MCF 10A (cell line): ENCODE measurements around the gene LY6G6D. TPM values are rescaled to one million over a fixed set of nuclear protein-coding genes. Genes with fewer than 3 reads are reported as not detected.

ENCODE experiments used
- BruUV-seq: library from RNA; stranded (reverse); fragments of 400-500 nt; replicated peaks from 2 replicates; lab custom pipeline; 2021; lab: Mats Ljungman, UMichigan
- CTCF ChIA-PET: fragments of 300-600 bp; sonication (Branson Sonifier 250); formaldehyde crosslinking; extraction: SDS; loops from one replicate; lab custom pipeline; 2021; ENCODE audit warnings: antibody characterized with exemption, inconsistent platforms; lab: Yijun Ruan, JAX
- POLR2A ChIA-PET: fragments of 300-600, 350-650 bp; sonication (Branson Sonifier 250); formaldehyde crosslinking; extraction: SDS; loops from one replicate; lab custom pipeline; 2020; ENCODE audit warnings: antibody characterized with exemption, inconsistent platforms; lab: Yijun Ruan, JAX
- DNase-seq: peaks from one replicate; pipeline ENCODE4 v3.0.0-alpha.2; 2018; ENCODE audit not compliant: unreplicated experiment
- H3K27ac Mint-ChIP-seq: one replicate; pipeline ENCODE4 v1.8.0; 2022; ENCODE audit warnings: mild to moderate bottlenecking, low read depth, mixed read lengths; ENCODE audit not compliant: unreplicated experiment
- H3K27me3 Mint-ChIP-seq: one replicate; pipeline ENCODE4 v1.8.0; 2022; ENCODE audit warnings: mixed read lengths; ENCODE audit not compliant: insufficient read depth, unreplicated experiment
- H3K36me3 Mint-ChIP-seq: one replicate; pipeline ENCODE4 v1.8.0; 2022; ENCODE audit warnings: mild to moderate bottlenecking, moderate library complexity, mixed read lengths; ENCODE audit not compliant: insufficient read depth, unreplicated experiment
- H3K4me1 Mint-ChIP-seq: one replicate; pipeline ENCODE4 v1.8.0; 2022; ENCODE audit warnings: mixed read lengths; ENCODE audit not compliant: insufficient read depth, unreplicated experiment
- H3K4me3 Mint-ChIP-seq: one replicate; pipeline ENCODE4 v1.8.0; 2022; ENCODE audit warnings: mild to moderate bottlenecking, moderate library complexity, mixed read lengths; ENCODE audit not compliant: unreplicated experiment
- H3K9me3 Mint-ChIP-seq: one replicate; pipeline ENCODE4 v1.8.0; 2022; ENCODE audit warnings: mixed read lengths; ENCODE audit not compliant: unreplicated experiment
- CTCF ChIP-seq: fragments of 200-600 bp; IDR thresholded peaks from one replicate; pipeline ENCODE4 v1.8.0; 2022; ENCODE audit warnings: antibody characterized with exemption, mild to moderate bottlenecking; ENCODE audit not compliant: unreplicated experiment
- intact Hi-C: fragments of 100-400 bp; cut with micrococcal nuclease; formaldehyde crosslinking; loops from 2 replicates; pipeline ENCODE4 v1.14.1; 2022
- total RNA-seq: library from RNA; stranded (reverse); gene quantifications from 2 replicates; pipeline ENCODE4 v1.2.3, GENCODE V29; 2022

Gene LY6G6D
- total RNA-seq, 1 experiment from 2014 or later, result not detected

- Mint-ChIP-seq H3K4me1 (peaks cover 6% of the 10 kb centered on the region), H3K36me3 (peaks cover 35% of the 10 kb centered on the region), H3K4me3 (no peak overlapping the region), H3K9me3 (no peaks in the 10 kb centered on the region), H3K27me3 (no peaks in the 10 kb centered on the region), H3K27ac (no peak overlapping the region)
- no TSS peak for BruUV-seq
- ChIA-PET POLR2A (interaction anchor here (0.6 kb wide), 1 partner anchor 1184 kb away, joined by 3 read pairs; no protein-coding TSS in a partner anchor), CTCF (no interaction called here)
- intact Hi-C loops, result no loop called here
- DNase-seq, result no peak
- no peak for TF ChIP-seq CTCF
These were observed 28.7 kb upstream of the LY6G6D start for GRCh38 chr6:31686483-31686882.

- no peak for DNase-seq
- CTCF ChIA-PET, result interaction anchor here (0.6 to 0.7 kb wide), 3 partner anchors 82 to 288 kb away, joined by 3 to 4 read pairs (median 3); no protein-coding TSS in a partner anchor
- Mint-ChIP-seq H3K9me3 (no peaks in the 10 kb centered on the region), H3K4me3 (no peak overlapping the region), H3K4me1 (peaks cover 6% of the 10 kb centered on the region), H3K27ac (no peak overlapping the region), H3K27me3 (no peaks in the 10 kb centered on the region), H3K36me3 (peaks cover 35% of the 10 kb centered on the region)
- intact Hi-C loops, result no loop called here
- POLR2A ChIA-PET, result interaction anchor here (0.7 kb wide), 1 partner anchor 26 kb away, joined by 3 read pairs; no protein-coding TSS in a partner anchor
- BruUV-seq, result no TSS peak
- TF ChIP-seq CTCF, result no peak
These were observed 27.8 kb upstream of the LY6G6D start for GRCh38 chr6:31687321-31687720.

- ChIA-PET POLR2A (interaction anchor here (0.7 kb wide), 1 partner anchor 27 kb away, joined by 3 read pairs; no protein-coding TSS in a partner anchor), CTCF (interaction anchor here (0.6 to 0.7 kb wide), 4 partner anchors 145 to 287 kb away, joined by 3 to 4 read pairs (median 3); no protein-coding TSS in a partner anchor)
- H3K4me3 Mint-ChIP-seq, result no peak overlapping the region
- no peaks in the 10 kb centered on the region for H3K27me3 Mint-ChIP-seq
- peaks cover 6% of the 10 kb centered on the region for H3K4me1 Mint-ChIP-seq
- DNase-seq, result no peak
- H3K27ac Mint-ChIP-seq, result no peak overlapping the region
- peaks cover 42% of the 10 kb centered on the region for H3K36me3 Mint-ChIP-seq
- no peaks in the 10 kb centered on the region for H3K9me3 Mint-ChIP-seq
- no TSS peak for BruUV-seq
- intact Hi-C loops, result no loop called here
- no peak for TF ChIP-seq CTCF
These were observed 27.1 kb upstream of the LY6G6D start for GRCh38 chr6:31687860-31688693.
